Gastroesophageal sphincter (tissue), 4 donors: ENCODE measurements around the gene GDF15. TPM values are rescaled to one million over a fixed set of nuclear protein-coding genes. Genes with fewer than 3 reads are reported as not detected.

Experiments used
- ATAC-seq: fragments of 150-250 bp; one replicate; pipeline ENCODE4 v1.9.1; 2016; ENCODE audit warnings: mild to moderate bottlenecking, moderate library complexity
- H3K27ac ChIP-seq, 4 donors: fragments of 200-600 bp; sonication (generic) in 3 of 4; 1 replicate in 3 of 4; 2 replicates in 1 of 4; pipeline ENCODE4 v1.5.1; 2016 to 2019
- H3K27me3 ChIP-seq: fragments of 200-600 bp; sonication (generic); one replicate; pipeline ENCODE4 v1.5.1; 2019
- H3K36me3 ChIP-seq, 2 donors: fragments of 200-600 bp; sonication (generic); one replicate each; pipeline ENCODE4 v1.5.1; 2019; ENCODE audit warnings: control low read depth in 1 of 2
- H3K4me1 ChIP-seq, 3 donors: fragments of 200-600 bp; sonication (generic); 1 replicate in 2 of 3; 2 replicates in 1 of 3; pipeline ENCODE4 v1.5.1; 2016 to 2019; ENCODE audit warnings: control low read depth in 2 of 3
- H3K4me3 ChIP-seq, 2 donors: fragments of 200-600 bp; sonication (generic); one replicate each; pipeline ENCODE4 v1.5.1; 2019; ENCODE audit warnings: mild to moderate bottlenecking in 1 of 2, moderate library complexity in 1 of 2
- H3K9me3 ChIP-seq, 3 donors: fragments of 200-600 bp; sonication (generic); one replicate each; pipeline ENCODE4 v1.5.1; 2017 to 2019; ENCODE audit warnings: control low read depth in 2 of 3
- EP300 ChIP-seq: sonication (generic); formaldehyde crosslinking; IDR thresholded peaks from one replicate; pipeline ENCODE4 v1.6.1; 2017; ENCODE audit warnings: antibody characterized with exemption, mild to moderate bottlenecking
- POLR2A ChIP-seq, 2 donors: fragments of 450-650 bp; IDR thresholded peaks; one replicate each; pipeline ENCODE4 v1.6.1; 2017; ENCODE audit warnings: antibody characterized with exemption in 2 of 2, mild to moderate bottlenecking in 2 of 2, moderate library complexity in 1 of 2
- POLR2AphosphoS5 ChIP-seq: sonication (generic); formaldehyde crosslinking; IDR thresholded peaks from one replicate; pipeline ENCODE4 v1.6.1; 2017; ENCODE audit warnings: antibody characterized with exemption
- WGBS, 2 donors: methylation state at CpG; one replicate each; pipeline ENCODE4 v1.1.5; 2018; ENCODE audit warnings: low coverage in 1 of 2; 5-methylcytosine and 5-hydroxymethylcytosine counted together
- total RNA-seq, 4 donors: library from RNA; depleted of rRNA; stranded (reverse); fragments of >200 nt; gene quantifications; one replicate each; pipeline ENCODE4 v1.1.0, GENCODE V29; 2016
- TF ChIP-seq, protein P1 (sequence below), 4 experiments: fragments of 200-600 bp in 2 of 4; fragments of 450-650 bp in 2 of 4; sonication (generic) in 1 of 4; IDR thresholded peaks; one replicate each; pipeline ENCODE4 v1.5.1; 2017 to 2019; ENCODE audit warnings: antibody characterized with exemption in 4 of 4, mild to moderate bottlenecking in 2 of 4, moderate library complexity in 2 of 4

The GDF15 gene
- total RNA-seq, 4 donors from 2014 or later: 0.62 to 3.7 (median 3.0) TPM

DNA sequence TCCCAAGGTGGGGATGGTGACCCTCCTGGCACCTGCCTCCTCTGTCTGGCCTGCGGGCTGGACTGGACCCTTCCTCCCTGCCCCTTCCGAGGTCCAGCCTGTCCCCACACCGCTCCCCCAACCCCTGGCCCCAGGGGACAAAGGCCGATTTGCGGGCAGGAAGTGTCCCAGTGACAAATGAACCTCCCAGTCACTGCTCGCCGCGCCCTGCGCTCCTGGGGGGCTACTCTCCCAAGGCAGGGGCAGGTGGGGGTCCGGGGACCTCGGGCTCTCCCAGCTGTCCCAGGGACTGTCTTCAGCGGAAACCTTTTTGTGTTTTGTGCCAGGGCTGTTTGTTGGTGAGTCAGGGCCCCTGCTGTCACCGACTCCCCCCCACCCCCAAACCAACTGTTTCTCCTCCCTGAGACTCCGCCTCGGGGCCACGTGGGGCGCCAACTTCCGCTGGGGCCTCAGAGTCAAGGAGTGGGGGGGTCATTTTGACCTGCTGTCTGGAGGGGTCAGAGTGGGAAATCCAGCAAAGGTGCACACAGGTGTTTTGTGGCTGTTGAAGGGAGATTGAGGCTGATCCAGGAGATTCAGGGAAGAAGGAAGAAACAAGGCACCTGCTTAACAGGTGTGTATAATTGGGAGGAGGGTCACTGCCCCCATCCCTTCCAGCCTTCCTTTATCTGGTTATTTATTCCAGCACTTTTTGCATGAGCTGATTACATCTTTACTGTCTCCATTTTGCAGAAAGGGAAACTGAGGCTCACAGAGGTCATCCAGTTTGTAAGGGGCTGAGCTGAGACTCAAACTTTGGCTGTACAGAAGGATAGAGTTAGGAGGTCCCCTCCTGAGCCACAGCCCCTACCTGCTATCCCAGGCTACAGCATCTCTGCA is 44.7 kb upstream of the GDF15 start:
- no peaks in the 10 kb centered on the region for H3K27me3 ChIP-seq
- peak overlapping the region; percentile 63 to 83 for H3K4me3 ChIP-seq
- peak overlapping the region; percentile 2 to 90 (median 84) for H3K27ac ChIP-seq
- H3K4me1 ChIP-seq: peaks cover 0 to 49% (median 3%) of the 10 kb centered on the region in 3 donors
- peaks cover 0 to 29% of the 10 kb centered on the region in 2 donors for H3K36me3 ChIP-seq
- ATAC-seq: peak; percentile 48
- WGBS, 2 donors: 6% methylated on average over 6 of the region's 18 CpGs; no CpG with 5 or more reads in 1 of the 2 donors
- no peaks in the 10 kb centered on the region for H3K9me3 ChIP-seq
- TF ChIP-seq, protein P1, sequence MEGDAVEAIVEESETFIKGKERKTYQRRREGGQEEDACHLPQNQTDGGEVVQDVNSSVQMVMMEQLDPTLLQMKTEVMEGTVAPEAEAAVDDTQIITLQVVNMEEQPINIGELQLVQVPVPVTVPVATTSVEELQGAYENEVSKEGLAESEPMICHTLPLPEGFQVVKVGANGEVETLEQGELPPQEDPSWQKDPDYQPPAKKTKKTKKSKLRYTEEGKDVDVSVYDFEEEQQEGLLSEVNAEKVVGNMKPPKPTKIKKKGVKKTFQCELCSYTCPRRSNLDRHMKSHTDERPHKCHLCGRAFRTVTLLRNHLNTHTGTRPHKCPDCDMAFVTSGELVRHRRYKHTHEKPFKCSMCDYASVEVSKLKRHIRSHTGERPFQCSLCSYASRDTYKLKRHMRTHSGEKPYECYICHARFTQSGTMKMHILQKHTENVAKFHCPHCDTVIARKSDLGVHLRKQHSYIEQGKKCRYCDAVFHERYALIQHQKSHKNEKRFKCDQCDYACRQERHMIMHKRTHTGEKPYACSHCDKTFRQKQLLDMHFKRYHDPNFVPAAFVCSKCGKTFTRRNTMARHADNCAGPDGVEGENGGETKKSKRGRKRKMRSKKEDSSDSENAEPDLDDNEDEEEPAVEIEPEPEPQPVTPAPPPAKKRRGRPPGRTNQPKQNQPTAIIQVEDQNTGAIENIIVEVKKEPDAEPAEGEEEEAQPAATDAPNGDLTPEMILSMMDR (IDR thresholded peaks at IDR 0.05): peak in 1 of 4 experiments; percentile 25
- no peak for TF ChIP-seq EP300
- TF ChIP-seq POLR2AphosphoS5: no peak
- no peak for TF ChIP-seq POLR2A (IDR thresholded peaks at IDR 0.05)

DNA sequence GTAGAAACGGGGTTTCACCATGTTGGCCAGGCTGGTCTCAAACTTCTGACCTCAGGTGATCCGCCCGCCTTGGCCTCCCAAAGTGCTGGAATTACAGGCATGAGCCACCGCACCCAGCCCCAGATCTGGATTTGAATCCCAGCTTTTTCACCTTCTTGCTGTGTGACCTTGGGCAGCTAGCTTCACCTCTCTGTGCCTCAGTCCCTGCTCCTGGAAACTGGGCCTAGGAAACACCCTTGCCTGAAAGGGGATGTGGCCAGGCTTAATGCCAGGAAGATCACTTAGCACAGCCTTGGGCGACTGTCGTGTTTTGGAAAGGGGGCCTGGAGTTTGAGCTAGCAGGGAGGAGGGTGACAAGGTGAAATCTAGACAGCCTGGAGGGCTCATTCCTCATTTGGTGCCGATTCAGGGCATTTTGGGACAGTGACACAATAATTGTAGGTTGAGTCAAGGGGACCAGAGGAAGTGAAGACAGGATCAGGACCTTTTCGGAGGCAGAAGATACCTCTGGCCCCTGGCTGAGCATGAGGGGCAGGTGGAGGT is 43.8 kb upstream of the GDF15 start:
- Histone ChIP-seq H3K4me3 (no peak overlapping the region), H3K27me3 (no peaks in the 10 kb centered on the region), H3K27ac (peak overlapping the region in 3 of 4 donors; percentile 84 to 90 (median 85)), H3K9me3 (no peaks in the 10 kb centered on the region), H3K4me1 (peaks cover 0 to 49% (median 3%) of the 10 kb centered on the region in 3 donors), H3K36me3 (peaks cover 0 to 30% of the 10 kb centered on the region in 2 donors)
- TF ChIP-seq POLR2AphosphoS5 (no peak), POLR2A (IDR thresholded peaks at IDR 0.05) (no peak)
- TF ChIP-seq, protein P1 (IDR thresholded peaks at IDR 0.05): no peak
- no peak for ATAC-seq
- WGBS, 2 donors: 74% methylated on average over 4 of the region's 8 CpGs; no CpG with 5 or more reads in 1 of the 2 donors

DNA sequence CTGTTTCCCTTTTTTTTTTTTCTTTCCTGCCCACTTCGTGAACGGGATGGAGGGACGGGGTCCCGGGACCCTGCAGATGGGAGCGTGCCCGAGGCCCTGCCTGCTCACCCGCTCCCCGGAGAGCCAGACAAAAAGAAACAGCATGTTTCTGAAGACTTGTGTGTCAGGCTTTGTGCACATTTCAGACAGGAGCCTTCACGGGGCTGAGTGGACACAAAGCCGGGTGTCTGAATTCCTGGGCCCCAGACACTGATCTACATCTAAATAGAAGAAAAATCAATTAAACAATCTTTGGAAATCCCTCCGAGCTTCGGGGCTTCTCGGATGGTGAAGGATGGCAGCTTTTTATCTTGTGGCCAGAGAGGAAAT is 41.4 kb upstream of the GDF15 start:
- Histone ChIP-seq H3K4me1 (peaks cover 0 to 44% (median 3%) of the 10 kb centered on the region in 3 donors), H3K9me3 (no peaks in the 10 kb centered on the region), H3K27ac (peak overlapping the region in 2 of 4 donors; percentile 50 to 51), H3K4me3 (no peak overlapping the region), H3K36me3 (peaks cover 0 to 42% of the 10 kb centered on the region in 2 donors), H3K27me3 (no peaks in the 10 kb centered on the region)
- ATAC-seq: no peak
- WGBS, 2 donors: 45 to 50% methylated on average over 5 of the region's 13 CpGs
- TF ChIP-seq, protein P1 (IDR thresholded peaks at IDR 0.05): no peak

DNA sequence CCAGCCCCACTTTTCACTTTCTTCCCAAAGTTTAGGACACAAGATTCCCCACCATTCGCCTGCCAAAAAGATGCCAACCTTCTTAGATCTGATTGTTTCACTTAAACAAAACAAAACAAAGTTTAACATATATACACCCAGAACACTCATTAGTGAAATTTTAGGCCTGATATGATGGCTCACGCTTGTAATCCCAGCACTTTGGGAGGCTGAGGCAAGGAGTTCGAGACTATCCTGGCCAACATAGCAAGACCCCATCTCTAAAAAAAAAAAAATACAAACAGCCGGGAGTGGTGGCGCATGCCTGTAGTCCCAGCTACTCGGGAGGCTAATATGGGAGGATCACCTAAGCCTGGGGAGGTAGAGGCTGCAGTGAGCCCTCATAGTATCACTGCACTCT is 40.7 kb upstream of the GDF15 start:
- 100% methylated on average over 3 to 4 of the region's 6 CpGs for WGBS, 2 donors
- no peaks in the 10 kb centered on the region for H3K27me3 ChIP-seq
- H3K36me3 ChIP-seq: peaks cover 0 to 46% of the 10 kb centered on the region in 2 donors
- no peak for TF ChIP-seq POLR2AphosphoS5
- TF ChIP-seq, protein P1 (IDR thresholded peaks at IDR 0.05): no peak
- TF ChIP-seq POLR2A (IDR thresholded peaks at IDR 0.05): no peak
- TF ChIP-seq EP300: no peak
- H3K4me3 ChIP-seq: no peak overlapping the region
- peaks cover 0 to 42% (median 3%) of the 10 kb centered on the region in 3 donors for H3K4me1 ChIP-seq
- ATAC-seq: no peak
- no peaks in the 10 kb centered on the region for H3K9me3 ChIP-seq
- no peak overlapping the region for H3K27ac ChIP-seq
